DMS53 (cell line): Measurements from ENCODE around the gene ATP2A3.

Experiments used
- DNase-seq: peaks from one replicate; lab custom pipeline; 2025; lab: John Stamatoyannopoulos, UW

ATP2A3 gene

DNA sequence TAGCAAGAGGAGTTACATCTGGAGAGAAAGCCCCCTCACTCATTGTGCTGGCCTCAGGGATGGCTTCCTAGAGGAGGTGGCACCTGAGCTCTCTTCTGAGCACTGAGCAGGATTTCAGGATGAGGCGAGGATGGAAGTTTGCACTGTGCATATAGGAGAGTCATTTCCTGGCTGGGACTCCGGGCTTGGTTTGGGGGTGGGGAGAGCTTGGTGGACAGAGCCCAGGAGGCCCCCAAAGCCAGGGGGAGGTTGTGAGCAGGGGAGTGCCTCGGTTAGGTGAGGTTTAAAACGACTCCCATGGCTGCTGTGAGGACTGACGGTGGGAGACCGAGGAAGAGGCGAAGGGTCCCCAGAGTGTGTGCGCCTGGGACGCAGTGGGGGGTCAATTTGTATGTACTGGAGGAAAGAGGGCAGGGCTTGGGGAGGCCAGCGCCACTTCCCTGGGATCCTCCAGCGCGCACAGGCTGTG, 72.6 kb downstream of the ATP2A3 start:
- DNase-seq: peak; percentile 80

DNA sequence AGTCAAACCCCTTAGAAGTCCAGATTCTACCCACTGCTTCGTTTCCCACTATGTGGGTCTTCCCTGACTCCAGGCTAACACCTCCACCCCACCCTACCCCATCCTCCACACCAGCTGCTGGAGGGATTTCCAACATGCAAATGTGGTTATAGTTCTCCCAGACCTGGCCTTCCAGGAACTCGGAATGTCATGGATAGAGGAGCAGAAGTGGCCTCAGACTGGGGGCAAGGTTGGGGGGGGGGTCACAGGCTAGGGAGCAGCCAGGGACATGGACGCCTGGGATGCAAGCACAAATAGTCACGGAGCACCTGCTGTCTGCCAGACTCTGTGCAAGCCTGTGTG, 73.4 kb downstream of the ATP2A3 start:
- peak; percentile 64 for DNase-seq

DNA sequence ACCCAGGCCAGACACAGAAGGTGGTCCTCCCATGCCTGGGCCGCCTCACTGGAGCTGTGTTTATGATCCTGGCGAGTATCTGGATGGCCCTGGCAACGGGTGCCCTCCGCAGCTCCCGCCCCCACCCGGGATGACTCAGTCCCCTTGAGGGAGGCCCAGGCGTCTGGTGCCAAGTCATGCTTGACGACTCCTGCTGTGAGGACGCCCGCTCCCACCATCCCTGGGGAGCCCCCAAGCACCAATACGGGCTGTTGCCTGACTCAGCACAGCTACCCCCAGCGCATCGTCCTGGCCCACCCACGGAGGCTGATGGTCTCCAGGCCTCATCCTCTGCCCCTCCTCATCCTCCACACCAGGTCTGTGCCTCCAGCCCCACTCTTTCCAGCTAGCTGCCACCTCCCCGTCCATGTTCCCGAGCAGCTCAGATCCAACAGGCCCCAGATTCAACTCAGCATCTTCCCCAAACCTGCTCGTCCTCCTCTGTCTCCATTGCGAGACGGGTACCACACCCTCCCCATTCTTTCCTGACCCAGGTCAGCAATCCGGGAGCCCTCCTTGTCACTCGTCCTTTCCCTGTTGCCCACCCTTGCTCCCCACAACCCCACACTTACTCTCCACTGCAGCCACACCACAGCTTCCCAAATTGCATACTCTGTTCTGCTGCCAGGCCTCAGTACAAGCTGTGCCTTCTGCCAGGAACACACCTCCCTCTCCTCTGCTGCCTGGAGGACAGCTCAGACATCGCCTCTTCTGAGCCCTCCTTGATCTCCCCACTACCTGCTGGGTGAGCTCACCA, 74.0 kb downstream of the ATP2A3 start:
- peak; percentile 96 for DNase-seq

DNA sequence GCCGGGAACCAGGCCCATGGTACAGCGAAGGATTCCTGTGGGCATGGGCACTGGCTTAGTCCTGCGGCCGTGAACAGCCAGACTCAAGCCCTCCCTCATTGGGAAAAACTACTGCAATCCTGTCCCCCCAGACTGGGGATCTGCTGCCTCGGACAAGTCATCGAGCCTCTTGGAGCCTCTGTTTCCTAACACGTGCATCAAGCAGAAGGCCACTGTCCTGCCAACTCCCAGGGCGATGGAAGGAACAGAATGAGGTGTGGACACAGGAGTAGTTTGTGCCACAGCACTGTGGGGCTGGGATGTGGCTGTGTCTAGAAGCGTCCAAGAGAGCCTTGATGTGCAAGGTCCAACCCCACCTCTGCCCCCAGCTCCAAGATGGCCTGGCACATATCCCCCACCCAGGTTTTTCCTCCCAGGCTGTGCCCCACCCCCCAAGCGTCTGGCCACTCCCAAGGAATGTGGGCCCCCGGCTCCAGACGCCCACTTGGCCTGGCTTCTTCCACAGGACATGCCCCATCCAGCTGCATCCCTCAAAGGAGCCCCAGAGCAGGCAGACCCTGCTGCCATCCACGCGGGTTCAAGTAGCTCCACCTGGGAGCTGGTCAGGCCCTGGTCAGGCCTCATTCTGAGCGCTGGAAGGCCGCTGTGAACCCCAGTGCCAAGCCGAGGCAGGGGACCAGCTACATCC, 74.8 kb downstream of the ATP2A3 start:
- peak; percentile 50 for DNase-seq

DNA sequence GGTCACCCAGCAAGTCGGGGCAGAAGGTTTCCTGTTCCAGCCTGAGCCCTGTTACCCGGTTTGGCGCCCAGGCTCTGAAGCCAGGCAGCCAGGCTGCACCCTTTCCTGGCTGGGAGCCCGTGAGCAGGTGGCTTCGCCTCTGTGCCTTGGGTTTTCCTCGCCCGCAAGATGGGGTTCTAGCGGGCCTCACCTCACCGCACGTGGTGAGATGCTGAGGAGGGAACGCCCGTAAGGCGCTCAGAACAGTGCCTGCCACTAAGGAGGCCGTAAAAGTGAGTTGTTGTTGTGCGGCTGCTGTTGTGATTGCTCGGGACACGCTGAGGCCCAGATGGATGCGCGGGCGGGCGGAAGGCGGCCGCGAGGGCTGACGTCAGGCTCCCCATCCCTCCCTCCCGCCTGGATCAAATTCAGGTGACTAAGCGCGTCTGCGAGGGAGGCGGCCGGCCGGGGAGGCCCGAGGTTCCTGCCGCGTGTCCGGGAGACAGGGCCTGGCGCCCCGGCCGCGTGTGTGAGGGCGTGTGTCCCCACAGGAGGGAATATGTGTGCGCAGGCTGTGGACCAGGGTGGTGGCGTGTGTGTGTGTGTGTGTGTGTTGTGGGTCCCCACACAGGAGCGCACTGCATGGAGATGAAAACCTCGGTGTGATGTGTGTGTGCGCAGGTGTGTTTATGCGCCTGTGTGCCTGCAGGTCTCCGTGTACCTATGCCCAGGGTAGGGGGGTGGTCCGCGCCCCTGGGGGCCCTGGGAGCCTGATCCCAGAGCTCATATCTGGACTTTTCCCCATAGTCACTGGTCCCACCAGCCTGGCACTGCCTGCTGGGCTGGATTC, 75.7 kb downstream of the ATP2A3 start:
- DNase-seq: peak; percentile 96

DNA sequence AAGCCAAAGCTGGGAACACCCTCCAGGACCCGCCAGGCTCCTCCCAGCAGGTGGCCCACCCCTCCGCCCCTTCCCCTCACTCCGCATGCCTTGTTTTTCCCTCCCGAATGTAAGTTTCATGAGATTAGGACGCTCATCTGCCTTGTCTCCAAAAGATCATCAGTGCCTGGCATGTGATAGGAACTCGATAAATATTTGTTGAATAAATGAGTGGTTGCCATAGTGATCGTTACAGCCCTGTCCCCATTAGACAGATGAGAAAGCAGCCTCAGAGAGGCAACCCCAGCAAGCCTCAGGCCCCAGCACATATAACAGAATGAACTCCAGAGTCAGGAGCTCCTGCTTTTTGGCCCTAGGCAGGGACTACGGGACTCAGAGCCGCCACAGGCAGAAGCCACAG, 76.4 kb downstream of the ATP2A3 start:
- DNase-seq: peak; percentile 81

DNA sequence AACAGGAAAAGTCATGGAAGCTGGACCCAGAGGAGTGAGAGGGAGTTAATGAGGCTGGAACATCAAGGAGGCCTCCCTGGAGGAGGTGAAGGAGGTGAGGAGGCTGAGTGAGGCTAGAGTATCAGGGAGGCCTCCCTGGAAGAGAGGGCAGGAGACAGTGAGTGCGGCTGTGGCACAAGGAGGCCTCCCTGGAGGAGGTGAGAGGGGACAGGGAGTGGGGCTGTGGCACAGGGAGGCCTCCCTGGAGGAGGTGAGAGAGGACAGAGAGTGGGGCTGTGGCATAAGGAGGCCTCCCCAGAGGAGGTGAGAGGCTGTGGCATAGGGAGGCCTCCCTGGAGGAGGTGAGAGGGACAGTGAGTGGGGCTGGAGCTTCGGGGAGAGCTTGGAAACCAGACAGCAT, 76.8 kb downstream of the ATP2A3 start:
- DNase-seq: no peak

DNA sequence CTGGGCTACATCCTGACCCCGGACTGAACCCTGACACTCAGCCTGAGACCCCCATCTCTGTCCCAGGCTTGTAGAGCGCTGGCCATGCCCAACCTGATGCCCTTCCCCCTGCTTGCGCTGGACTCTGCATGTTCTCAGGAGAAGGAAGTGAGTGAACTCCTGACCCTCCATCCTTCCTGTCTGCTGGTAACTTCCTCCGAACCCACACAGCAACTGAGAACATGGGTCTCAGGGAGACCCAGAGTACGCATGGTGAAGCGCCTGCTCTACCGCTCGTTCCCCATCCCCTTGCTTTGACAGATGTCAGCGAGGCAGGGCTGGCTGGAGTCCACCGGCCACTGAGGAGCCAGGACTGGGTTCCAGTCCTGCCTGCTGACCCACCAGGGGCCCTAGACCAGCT, 77.5 kb downstream of the ATP2A3 start:
- no peak for DNase-seq

DNA sequence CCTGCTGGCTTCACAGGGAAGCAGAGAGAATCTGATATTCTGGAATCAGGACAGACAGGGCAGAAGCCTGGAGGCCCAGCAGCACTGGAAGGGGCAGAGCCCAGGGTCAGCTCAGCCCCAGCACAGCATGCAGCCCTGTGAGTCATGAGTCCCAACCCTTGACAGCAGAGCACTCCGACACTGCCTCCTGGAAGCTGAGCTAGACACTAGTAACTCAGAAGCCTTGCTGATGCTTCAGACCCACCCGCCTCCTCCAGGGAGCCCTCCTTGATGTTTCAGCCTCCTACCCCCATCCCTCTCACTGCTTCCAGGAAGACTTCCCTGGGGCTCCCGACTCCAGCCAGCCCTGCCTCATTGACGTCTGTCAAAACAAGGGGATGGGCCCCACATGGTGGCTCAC, 78.3 kb downstream of the ATP2A3 start:
- DNase-seq: no peak

DNA sequence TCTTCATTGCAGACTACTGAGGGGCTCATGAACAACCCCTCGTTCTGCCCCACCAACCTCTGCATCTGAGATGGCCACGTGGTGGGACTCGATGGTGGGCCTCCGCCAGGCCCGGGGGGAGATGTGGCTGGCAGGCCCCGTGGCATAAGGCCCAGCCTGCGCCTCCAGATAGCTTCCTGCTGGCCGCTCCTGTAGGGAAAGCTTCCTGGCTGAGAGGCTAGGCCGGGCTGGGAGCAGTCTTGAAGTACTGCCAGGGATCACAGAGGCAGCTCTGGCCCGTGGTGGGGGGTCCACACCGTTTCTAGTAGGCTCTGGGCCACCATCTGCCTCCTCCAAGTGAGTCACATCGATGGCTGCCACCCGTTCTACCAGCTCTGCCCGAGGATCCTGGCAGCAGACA, 79.0 kb downstream of the ATP2A3 start:
- no peak for DNase-seq

DNA sequence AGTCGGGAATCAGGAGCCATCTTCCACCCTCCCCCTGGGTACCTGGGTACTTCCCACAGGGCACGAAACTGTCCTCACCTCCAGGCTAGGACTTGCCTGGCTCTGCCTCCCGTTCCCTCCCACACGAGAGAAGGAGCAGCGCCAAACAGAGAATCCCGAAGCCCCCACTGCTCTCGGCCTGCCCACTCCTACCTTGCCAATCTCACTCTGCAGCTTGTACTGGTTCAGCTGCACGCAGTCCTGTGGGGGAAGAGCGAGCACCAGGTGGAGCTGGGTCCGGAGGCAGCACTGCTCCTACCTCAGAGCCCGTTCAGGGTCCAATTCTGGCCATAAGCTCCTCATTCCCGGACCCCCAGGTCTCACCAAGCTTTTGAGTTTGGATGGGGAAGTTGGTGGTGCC, 80.0 kb downstream of the ATP2A3 start:
- no peak for DNase-seq

DNA sequence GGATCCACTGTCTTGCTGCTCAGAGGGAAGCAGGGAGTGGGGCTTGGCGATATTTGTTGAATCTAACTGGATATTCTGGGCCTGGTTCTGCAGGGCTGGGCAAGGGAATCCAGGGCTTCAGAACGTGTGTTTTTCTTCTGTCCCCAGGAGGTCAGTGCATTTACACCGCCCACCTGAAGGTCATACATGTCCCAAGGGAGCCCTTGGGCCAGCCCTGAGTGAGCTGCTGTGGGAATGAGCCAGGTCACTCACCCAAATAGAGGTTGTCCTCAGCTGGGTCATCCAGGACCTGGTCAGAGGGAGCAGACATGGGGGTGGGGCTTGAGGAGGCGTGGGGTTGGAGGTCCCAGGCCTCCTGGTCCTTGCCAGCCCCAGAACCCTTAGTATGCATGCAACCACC, 82.0 kb downstream of the ATP2A3 start:
- no peak for DNase-seq

DNA sequence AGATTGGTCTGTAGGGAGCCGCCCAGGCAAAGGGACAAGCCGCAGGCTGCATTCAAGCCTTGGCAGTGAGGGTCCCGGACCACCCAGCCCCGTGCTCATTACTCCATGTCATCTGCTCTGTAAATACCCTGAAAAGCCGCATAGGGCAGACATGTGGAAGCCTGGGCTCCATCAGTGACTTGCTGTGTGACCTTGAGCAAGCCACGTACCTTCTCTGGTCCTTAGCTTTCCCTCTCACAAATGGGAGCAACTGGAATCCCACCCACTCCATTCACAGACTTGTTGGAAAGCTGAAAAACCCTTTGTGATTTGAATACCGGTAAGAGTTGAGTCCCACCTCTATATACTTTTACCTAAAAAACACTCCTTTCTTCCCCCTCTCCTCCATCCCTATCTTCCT, 83.3 kb downstream of the ATP2A3 start:
- DNase-seq: no peak

DNA sequence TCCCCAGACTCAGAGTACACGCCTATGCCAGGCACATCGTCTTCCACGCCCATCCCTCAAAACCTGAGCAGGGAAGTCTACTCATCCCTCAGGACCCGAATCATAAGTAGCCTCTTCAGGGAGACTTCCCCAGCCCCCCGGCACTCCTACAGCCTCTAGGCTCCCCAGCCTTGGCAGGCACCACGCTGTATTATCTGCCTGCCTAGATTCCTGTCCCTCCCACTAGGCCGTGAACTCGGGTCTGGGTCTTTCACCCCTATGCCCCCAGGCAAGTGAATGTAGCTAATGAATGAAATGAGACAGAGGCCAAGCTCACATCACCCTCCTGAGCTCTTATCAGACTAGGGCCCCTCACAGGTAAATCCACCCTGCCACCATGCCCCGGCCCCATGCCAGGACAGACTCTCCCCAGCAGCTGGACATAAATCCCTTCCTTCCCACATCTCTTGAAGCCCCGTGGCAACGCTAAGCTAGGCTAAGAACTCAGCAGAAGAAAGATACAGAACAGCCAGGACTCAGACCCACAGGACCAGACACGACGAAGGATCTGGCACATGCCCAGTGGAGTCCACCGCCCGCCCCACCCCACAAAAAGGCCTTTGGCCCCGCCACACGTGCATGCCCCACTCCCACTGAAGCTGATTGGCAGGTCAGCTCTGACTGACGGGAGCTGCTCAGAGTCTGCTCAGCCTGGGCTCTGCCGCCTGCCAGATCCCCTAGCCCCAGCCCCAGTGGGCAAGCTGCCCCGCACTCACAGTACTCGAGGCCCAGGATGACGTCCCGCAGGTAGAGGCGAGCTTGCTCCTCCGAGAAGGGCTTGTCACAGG, 84.4 kb downstream of the ATP2A3 start:
- DNase-seq: no peak

DNA sequence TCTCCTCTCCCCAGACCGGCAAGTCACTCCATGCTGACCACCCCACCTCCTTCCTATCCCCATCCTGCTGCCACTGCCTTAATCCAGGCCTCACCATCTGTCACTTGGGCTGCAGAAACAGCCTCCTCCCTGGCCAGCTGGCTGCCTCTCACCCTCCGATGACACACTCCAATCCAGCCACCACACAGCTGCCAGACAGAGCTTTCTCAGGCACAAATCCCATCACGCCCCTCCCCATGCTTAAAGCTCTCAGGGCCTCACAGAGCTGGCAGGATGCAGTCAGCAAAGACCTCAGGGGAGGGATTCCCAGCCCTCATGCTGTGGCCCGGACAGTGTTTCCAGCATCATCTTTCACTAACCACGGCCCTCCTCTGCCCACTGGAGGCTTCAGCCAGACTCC, 85.1 kb downstream of the ATP2A3 start:
- DNase-seq: peak; percentile 57

DNA sequence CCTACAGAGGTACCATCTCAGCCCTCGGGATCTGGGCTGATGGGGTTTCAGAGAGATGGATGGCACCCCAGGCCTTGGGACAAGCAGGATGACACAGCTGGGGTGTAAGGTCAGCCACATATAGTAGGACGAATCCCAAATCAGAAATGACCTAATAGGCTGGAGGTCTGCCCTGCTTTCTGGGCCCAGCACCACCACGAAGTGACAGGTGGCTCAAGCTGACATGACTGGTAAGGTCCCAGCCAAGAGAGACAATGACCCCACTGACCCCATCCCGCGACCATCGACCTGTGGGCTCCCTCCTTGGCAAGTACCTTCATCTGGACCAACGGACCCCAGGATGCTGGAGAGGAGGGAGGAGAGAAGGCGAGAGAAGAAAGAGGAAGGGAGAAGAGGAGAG, 87.0 kb downstream of the ATP2A3 start:
- no peak for DNase-seq

DNA sequence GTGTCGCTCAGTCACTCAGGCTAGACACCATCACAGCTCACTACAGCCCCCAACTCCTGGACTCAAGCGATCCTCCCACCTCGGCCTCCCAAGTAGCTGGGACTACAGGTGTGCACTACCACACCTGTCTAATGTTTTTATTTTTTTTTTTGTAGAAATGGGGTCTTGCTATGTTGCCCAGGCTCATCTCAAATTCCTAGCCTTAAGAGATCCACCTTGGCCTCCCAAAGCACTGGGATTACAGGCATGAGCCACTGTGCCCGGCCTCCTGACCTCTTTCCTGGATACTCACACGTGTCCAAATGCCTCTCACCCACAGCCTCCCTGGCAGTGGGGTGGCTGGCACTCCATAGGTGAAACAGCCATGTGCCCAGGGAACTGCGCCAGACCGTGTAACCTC, 88.9 kb downstream of the ATP2A3 start:
- no peak for DNase-seq
